B cell (primary cell): Measurements from ENCODE around the gene MLKL.

Source experiments
- CTCF ChIP-seq: fragments of 200-600 bp; IDR thresholded peaks from one replicate; pipeline ENCODE4 v1.8.0; 2022; ENCODE audit warnings: antibody characterized with exemption, mild to moderate bottlenecking
- EZH2 ChIP-seq: IDR thresholded peaks from 2 replicates; pipeline ENCODE4 v1.6.1; 2012; ENCODE audit warnings: borderline replicate concordance, low read depth, mild to moderate bottlenecking, moderate library complexity, low read length; ENCODE audit not compliant: insufficient read depth, poor library complexity, severe bottlenecking

- TF ChIP-seq CTCF = no peak
- TF ChIP-seq EZH2 = no peak
Measured at GRCh38 chr16:74731853-74732477, 31.3 kb upstream of the MLKL start.
